Measurements from ENCODE around the gene OOSP3.

GRCh38 chr11:59875856-59876519, 2.6 kb upstream of the OOSP3 start:
- TF ChIP-seq CTCF (IDR thresholded peaks at IDR 0.05; ENCODE audit: low read length) (no peak), EZH2 (IDR thresholded peaks at IDR 0.05; ENCODE audit: borderline replicate concordance, low read length) (no peak)

Data from OCI-LY1 (cell line).